ENCODE measurements around the gene NDOR1. TPM values are rescaled to one million over a fixed set of nuclear protein-coding genes. Genes with fewer than 3 reads are reported as not detected.

The NDOR1 gene
- total RNA-seq: 10 to 100 TPM; 31.1 to 36.0 (median 31.9) TPM
- total RNA-seq (2013): 8.4 TPM

DNA sequence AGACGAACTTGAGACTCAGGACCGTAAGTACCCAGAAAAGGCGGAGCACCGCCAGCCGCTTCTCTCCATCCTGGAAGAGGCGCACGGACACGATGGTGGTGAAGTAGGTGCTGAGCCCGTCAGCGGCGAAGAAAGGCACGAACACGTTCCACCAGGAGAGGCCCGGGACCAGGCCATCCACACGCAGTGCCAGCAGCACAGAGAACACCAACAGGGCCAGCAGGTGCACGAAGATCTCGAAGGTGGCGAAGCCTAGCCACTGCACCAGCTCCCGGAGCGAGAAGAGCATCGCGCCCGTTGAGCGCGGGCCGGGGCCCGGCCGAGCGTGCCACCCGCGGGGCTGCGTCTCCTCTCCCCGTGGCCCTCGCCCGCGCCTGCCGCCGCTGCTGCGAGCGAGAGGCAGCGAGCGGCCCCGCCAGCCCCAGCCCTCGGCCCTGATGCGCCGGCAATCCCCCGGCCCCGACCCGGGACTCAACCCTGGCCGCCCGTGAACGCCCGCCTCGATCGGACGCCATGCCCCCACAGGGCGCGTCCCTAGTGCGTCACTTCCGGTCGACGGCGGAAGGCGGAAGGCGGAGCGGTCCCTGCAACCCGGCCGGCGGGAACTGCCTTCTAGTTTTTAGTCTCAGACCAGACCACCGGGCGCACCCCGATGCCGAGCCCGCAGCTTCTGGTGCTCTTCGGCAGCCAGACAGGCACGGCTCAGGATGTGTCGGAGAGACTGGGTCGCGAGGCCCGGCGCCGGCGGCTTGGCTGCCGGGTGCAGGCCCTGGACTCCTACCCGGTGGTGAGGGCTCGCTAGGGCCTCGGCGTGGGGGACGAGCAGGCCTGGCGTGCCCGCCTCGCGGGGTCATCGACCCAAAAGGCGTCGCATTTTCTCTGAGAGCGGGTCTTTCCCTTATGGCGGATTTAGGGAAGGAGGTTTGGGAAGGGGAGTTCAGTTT, at the start of gene NDOR1, which contains the start of gene TMEM203:
NDOR1 (plus strand) TSS at position 575 of the 944 bp plus-strand sequence; CDS start at position 653, 78 bp downstream.
TMEM203 (minus strand) TSS at position 523 of the 944 bp plus-strand sequence; CDS start at position 289, 234 bp downstream.
- peak; percentile 52 to 63 (median 56) for ATAC-seq
- Histone ChIP-seq H3K9me3 (ENCODE audit: control insufficient read depth, insufficient read depth, low read length) (no peaks in the 10 kb centered on the region), H3K36me3 (ENCODE audit: control insufficient read depth, insufficient read depth, low read length) (no peaks in the 10 kb centered on the region), H3K4me1 (ENCODE audit: control insufficient read depth, insufficient read depth, low read length) (peaks cover 39% of the 10 kb centered on the region), H3K27me3 (ENCODE audit: control insufficient read depth, insufficient read depth, low read length) (no peaks in the 10 kb centered on the region), H3K27ac (ENCODE audit: low read length) (peak within 1 kb of the TSS; percentile 80), H3K4me3 (ENCODE audit: low read length) (peak within 1 kb of the TSS; percentile 81)
- H3K9me3 Mint-ChIP-seq: no peaks in the 10 kb centered on the region
- peaks cover 37 to 45% of the 10 kb centered on the region in 2 donors for H3K4me1 Mint-ChIP-seq
- H3K36me3 Mint-ChIP-seq: no peaks in the 10 kb centered on the region
- peak within 1 kb of the TSS; percentile 93 for H3K4me3 Mint-ChIP-seq
- WGBS (ENCODE audit: insufficient coverage): under 1% methylated on average over 98 of the region's 98 CpGs
- H3K27me3 Mint-ChIP-seq (ENCODE audit: low read depth in 2 of 2): no peaks in the 10 kb centered on the region
- TF ChIP-seq CTCF (IDR thresholded peaks at IDR 0.05): no peak
- intact Hi-C loops (cut with micrococcal nuclease): loop anchor here (1.0 to 2.0 kb wide), 2 partner anchors 17 kb away; partner anchors contain the start of genes ANAPC2, RNF208 and SSNA1
- H3K27ac Mint-ChIP-seq: peak within 1 kb of the TSS; percentile 92 to 96
- DNase-seq: peak; percentile 95

- no peaks in the 10 kb centered on the region for H3K9me3 ChIP-seq (ENCODE audit: control insufficient read depth, insufficient read depth, low read length)
- H3K27me3 ChIP-seq (ENCODE audit: control insufficient read depth, insufficient read depth, low read length): peaks cover 32% of the 10 kb centered on the region
- H3K4me3 ChIP-seq (ENCODE audit: low read length): no peak overlapping the region
- Mint-ChIP-seq H3K4me1 (peaks cover 0 to 5% of the 10 kb centered on the region in 2 donors), H3K36me3 (no peaks in the 10 kb centered on the region), H3K9me3 (no peaks in the 10 kb centered on the region), H3K4me3 (peak overlapping the region; percentile 68), H3K27me3 (ENCODE audit: low read depth in 2 of 2) (peaks cover 19 to 24% of the 10 kb centered on the region in 2 donors), H3K27ac (no peak overlapping the region)
- TF ChIP-seq CTCF (IDR thresholded peaks at IDR 0.05): no peak
- peak; percentile 75 to 87 (median 87) for ATAC-seq
- peaks cover 35% of the 10 kb centered on the region for H3K4me1 ChIP-seq (ENCODE audit: control insufficient read depth, insufficient read depth, low read length)
- H3K36me3 ChIP-seq (ENCODE audit: control insufficient read depth, insufficient read depth, low read length): no peaks in the 10 kb centered on the region
- 6% methylated on average over 65 of the region's 65 CpGs for WGBS (ENCODE audit: insufficient coverage)
- intact Hi-C loops (cut with micrococcal nuclease): no loop called here
- H3K27ac ChIP-seq (ENCODE audit: low read length): no peak overlapping the region
- peak; percentile 33 to 74 for DNase-seq
Observed at GRCh38 chr9:137156567-137157375, 48.7 kb upstream of the NDOR1 start.

DNA sequence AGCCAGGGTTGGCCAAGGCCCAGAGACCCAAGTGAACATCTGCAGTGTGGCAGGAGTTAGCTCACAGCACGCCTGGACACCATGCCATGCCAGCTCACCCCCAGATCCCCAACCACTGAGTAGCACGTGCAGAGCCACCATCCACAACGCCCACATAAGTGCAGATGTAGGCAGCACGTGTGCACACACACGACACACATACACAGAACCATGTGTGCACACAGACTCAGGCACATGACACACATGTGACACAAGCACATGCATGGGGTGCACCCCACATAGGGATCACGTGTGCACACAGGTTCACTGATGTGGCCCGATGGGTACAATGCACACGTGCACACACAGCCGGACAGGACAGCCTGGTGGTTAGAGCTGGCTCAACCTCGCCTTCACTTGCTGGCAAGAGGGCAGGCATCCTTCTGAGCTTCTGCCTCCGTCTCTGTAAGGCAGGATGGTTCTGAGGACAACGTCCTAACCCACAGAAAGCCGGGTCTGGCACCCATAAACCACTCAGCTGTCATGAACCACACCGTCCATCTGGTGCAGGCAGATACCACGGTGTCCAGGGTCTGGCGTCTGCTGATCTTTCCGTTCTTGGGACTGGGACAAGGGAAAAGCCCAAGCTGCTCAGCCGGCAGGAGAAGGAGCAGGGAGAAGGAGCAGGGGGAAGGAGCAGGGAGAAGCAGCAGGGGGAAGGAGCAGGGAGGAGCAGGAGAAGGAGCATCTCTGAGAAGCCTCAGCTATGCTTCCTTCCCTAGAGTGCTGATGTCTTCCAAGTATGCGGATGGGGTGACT, 47.7 kb upstream of the NDOR1 start:
- Mint-ChIP-seq H3K4me1 (peaks cover 0 to 5% of the 10 kb centered on the region in 2 donors), H3K9me3 (no peaks in the 10 kb centered on the region), H3K4me3 (no peak overlapping the region), H3K27me3 (ENCODE audit: low read depth in 2 of 2) (peaks cover 22 to 24% of the 10 kb centered on the region in 2 donors), H3K27ac (no peak overlapping the region), H3K36me3 (no peaks in the 10 kb centered on the region)
- Histone ChIP-seq H3K27me3 (ENCODE audit: control insufficient read depth, insufficient read depth, low read length) (peaks cover 37% of the 10 kb centered on the region), H3K4me1 (ENCODE audit: control insufficient read depth, insufficient read depth, low read length) (peaks cover 40% of the 10 kb centered on the region), H3K36me3 (ENCODE audit: control insufficient read depth, insufficient read depth, low read length) (no peaks in the 10 kb centered on the region), H3K27ac (ENCODE audit: low read length) (no peak overlapping the region), H3K9me3 (ENCODE audit: control insufficient read depth, insufficient read depth, low read length) (no peaks in the 10 kb centered on the region), H3K4me3 (ENCODE audit: low read length) (no peak overlapping the region)
- intact Hi-C loops (cut with micrococcal nuclease): no loop called here
- 64% methylated on average over 19 of the region's 19 CpGs for WGBS (ENCODE audit: insufficient coverage)
- DNase-seq: no peak
- no peak for TF ChIP-seq CTCF (IDR thresholded peaks at IDR 0.05)
- ATAC-seq: no peak
